NCI-H1417 (cell line): ENCODE measurements around the gene PCNX1.

Experiments
- DNase-seq, 3 experiments: peaks; one replicate each; lab custom pipeline; 2025; lab: John Stamatoyannopoulos, UW

PCNX1 gene

DNA sequence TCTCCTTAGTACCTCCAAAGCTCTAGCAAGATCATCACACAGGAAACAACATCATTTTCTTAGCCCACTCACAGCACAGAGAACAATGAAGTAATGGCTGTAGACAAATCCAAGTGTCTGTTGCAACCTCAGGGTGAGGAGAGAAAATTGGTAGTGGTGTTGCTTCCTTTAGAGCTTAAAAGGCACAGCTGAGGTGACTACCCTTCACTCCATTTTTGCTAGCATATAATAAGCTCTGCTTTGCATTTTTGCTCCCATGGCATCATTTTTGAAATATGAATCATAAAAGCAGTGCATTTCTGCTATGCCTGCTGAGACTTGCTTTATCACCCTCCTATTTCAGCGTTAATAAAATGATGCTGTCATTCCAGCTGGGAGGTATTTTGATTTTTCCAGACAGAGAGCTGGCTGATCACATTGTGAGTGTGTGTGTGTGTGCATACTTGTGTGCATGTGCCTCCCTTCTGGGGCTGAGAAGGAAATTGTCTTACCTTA lies 18.5 kb upstream of the PCNX1 start:
- no peak for DNase-seq

DNA sequence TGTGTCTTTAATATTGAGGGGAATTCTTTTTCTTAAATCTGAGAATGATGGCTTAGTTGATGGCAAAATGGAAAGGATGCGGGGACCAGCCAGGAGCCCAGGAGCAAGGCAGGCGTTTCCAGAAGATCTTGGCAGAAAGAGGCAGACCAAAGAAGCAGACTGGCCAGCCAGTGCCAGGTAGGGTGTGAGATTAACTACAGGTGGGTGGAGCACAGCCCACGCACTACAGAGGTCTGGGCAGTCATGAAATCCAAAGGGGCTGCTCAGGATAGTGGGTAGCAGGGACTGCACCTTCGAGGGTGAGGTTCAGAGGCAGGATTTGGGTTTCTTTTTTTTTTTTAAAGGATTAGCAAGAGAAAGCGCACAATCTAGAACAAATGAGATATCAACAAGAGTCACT lies 17.7 kb upstream of the PCNX1 start:
- DNase-seq = no peak

DNA sequence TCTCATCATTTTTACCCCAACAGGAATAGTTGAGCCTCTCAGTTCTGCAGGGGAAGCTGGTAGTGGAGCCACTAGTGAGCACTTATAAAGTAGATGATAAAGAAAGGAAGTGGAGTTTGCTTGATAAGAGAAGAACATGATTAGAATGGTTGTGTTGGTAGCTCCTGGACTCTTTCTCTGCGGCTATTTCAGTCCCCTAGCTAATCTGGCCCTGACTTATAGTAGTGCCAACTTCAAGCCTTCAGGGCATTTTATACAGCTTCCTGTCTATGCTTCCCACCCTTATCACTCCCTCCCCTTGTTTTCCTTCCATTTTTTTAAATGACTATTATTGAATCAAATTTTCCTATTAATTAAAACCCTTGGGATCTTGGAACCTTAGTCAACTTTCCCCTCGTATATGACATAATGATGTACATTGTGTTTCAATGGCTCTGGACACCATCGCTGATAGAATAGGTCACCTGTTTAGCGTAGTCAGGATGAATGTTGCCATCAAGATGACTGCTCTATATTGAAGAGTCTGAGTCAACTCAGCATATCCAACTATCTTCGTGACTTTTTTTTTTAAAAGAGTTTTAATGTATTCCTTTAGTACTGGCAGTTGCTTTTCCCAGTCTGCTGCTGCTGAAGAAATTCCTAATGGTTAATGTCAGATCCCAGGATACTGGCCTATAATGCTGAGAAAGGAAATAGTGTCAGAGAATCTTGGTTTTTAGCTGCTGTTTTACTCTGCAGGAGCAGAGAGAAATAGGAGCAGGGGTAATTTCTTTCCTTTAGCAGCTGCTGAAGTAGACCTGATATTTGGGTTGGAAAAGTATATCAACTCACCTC lies 16.2 kb upstream of the PCNX1 start:
- DNase-seq = no peak

DNA sequence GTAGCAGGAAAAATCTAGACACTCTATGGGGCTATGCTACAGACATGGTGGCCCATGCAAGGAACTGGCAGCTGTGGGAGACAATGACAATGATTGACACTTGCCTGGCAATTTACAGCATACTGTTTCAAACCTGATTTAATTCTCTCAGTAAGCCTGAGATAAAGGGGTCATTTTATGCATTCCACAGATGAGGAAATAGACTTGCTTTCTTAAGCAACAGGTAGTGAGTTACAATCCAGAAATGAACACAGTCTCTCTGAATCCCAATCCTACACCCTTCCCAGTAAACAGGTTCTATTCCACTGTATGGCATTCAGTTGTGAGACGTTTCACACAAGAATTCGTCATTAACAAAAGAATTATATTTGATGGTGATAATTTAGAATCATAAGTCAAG lies 15.5 kb upstream of the PCNX1 start:
- no peak for DNase-seq

DNA sequence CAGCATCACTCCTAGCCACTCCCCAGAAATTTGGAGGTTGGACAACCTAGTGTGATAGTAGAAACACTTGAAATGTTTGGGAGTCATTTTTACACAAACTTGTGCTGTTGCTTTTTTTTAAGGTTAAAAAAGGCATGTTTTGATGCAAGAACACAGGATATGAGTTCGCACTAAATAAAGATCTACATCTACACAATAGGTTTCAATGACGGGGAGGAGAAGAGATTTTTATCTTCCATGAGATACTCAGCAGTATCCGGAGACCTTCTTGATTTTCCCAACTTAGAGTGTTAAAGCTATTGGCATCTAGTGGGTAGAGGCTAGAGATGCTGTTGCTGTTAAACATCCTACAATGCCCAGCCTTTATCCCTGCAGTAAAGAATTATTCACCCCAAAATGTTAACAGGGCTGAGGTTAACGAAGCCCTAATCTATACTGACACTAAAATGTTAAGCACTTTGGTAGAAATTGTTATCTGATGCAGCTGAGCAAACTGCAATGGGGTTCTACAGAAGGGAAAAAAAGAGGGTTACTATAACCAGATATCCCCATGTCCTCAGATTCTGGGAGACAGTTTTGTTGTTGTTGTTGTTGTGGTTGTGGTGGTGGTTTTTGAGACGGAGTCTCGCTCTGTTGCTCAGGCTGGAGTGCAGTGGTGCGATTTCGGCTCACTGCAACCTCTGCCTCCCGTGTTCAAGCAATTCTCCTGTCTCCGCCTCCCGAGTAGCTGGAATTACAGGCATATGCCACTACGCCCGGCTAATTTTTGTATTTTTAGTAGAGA lies 14.0 kb upstream of the PCNX1 start:
- no peak for DNase-seq

DNA sequence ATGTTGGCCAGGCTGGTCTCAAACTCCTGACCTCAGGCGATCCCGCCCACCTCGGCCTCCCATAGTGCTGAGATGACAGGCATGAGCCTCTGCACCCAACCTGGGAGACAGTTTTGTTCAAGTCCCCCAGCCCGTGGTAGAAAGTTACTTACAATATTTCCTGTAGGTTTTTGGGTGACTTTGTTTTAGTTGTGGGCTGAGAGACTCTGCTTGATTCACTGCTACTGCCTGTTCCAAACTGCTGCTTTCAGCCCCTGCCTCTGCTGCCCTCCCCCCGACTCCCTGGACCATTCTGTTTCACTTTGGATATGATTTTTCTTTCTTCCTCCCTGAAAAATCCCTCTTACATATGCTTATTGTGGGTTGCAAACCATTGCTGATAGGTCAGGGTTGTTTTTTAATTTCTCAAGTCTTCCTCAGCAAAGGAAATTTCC lies 13.4 kb upstream of the PCNX1 start:
- DNase-seq = no peak

DNA sequence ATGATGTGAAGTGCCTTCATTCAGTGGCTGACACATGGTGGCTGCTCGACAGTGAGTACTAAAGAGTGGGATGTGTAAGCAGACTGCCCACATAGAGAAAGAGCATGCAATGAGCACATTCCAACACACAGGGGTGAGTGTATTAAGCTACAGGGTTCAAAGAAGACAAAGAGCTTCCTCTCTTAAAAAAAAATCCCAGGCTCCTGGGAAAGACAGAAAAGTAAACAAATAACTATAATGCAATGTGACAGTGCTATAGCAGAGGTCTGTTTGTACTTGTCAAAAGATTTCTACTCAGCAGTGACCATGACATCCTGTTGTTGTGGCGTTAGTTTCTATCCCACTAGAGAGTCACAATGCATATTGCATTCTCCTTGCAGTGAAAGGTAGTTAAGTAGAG lies 12.4 kb upstream of the PCNX1 start:
- DNase-seq = no peak

DNA sequence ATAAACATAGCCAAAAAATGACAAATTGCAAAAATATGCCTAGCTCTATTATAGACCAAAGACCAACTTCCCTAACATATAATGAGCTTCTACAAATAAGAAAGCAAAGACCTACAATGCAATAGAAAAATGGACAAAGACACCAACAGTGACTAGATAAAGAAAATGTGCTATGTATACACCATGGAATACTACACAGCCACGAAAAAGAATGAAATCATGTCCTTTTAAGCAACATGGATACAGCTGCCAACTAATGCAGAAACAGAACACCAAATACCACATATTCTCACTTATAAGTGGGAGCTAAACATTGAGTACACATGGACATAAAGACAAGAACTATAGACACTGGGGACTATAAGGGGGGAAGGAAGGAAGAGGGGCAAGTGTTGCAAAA lies 10.9 kb upstream of the PCNX1 start:
- DNase-seq = no peak

DNA sequence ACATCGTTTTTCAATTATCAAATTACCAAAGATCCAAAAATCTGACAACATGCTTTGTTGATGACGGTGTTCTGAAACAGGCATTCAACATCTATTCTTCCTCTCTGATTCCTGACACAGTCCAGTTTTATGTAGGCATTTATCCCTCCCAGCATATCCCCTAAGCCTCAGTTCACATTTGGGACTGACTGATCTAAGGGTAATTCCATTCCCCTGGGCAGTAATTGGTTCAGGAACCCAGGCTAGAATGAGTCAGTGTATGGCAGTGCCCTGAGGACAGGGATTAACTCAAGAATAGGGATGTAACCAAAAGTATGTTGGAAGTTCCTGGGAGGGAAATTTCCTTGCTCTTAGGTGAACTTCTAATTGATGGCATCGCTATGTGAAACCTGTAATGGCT lies 10.3 kb upstream of the PCNX1 start:
- DNase-seq = no peak

DNA sequence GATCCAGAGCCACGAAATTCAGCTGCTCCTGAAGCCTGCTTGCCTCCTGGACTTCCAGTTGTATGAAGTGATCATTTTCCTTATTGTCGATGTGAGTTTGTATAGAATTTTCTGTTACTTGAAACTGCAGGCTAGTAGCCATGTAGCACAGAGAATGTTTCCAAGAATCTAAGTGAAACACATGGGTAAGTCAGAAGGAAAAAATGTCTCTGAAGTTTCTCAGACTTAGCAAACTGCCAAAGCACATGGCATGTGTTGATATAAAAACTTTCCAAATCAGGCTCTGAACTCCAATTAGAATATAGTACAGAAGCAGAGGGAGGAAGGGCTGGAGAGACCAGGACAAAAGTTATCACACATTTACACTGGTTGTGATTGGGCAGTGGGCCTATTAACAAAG lies 9.8 kb upstream of the PCNX1 start:
- no peak for DNase-seq

DNA sequence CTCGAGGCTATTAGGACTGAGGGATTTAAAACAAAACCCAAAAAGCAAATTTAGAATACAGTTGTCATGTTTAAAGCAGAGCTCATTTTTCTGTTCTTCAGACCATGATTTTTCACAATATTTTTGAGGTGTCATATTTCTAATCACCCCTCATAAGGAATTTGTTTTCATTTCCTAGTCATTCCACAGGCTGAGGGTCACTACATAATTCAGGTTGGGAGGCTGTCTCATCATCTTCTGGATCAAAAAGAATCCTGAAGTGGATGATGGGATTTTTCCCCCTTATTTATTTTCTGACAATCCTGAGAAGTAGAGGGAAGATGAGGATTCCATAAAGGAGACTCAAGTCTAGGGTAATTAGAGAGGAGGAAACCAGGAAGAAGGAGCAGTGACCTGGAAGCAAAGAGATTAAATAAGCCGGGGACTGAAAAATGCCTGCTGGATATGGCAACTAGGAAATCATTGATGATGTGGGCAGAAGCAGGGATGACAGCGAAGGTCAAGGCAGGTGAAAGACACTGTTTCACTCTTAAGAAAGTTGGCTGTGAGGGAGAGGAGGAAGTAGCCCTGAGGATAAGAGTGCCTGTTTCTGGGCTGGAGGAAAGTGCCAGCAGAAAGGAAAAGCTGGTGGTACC lies 9.0 kb upstream of the PCNX1 start:
- no peak for DNase-seq

DNA sequence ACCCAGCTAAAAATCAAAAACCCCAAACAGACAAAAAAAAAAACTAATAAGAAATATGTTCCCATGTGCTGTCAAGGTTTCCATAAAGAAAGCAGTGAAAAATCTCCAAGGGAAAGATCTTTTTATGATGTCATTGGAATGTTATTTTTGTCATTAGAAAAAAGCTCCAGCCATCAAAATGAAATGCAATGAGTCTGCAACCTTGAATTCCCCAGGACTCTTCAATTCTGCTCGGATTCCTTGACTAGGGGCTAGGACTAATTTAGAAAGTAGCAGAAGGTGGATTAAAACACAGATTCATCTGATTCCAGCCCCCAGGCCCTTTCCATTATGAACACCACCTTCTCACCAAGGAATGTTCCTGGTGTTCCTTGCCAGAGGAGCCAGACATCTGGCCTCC lies 6.0 kb upstream of the PCNX1 start:
- DNase-seq = no peak

DNA sequence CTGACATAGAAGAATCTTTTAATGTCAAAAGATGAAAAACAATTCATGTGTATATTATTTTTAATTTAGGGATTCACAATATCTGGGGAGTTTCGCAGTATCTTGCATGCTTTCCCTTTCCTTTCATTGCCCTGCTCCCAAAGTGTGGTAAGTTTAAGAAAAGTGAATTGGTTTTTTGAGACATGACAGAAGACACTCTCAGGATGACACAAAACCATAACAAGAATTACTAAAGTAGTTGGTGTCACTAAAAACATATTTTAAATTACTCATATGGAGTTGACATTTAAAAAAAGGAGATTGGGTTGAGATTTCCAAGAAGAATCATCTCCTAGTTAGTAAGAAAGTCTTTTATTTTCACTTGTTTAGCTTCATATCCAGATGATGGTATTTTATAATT lies 5.1 kb upstream of the PCNX1 start:
- DNase-seq = no peak

DNA sequence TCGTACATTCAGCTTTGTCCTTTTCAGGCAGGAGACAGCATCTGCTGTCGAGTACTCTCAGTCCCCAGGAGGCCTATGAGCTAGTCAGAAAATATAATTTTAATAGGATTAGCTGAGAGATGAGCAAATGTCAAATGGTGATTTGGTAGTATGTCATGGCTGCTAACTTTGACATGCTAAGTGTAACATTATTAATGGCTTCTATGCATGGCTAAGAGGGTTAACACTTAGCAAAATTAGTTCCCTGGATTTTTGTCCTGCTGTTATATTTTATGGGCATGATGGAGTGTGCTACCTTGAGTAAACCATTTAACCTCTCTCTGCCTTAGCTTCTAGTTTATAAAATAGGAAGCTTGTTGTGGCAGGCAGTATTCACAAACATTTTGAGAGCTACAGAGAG lies 2.9 kb upstream of the PCNX1 start:
- DNase-seq = peak in 2 of 3 experiments; percentile 49 to 89

DNA sequence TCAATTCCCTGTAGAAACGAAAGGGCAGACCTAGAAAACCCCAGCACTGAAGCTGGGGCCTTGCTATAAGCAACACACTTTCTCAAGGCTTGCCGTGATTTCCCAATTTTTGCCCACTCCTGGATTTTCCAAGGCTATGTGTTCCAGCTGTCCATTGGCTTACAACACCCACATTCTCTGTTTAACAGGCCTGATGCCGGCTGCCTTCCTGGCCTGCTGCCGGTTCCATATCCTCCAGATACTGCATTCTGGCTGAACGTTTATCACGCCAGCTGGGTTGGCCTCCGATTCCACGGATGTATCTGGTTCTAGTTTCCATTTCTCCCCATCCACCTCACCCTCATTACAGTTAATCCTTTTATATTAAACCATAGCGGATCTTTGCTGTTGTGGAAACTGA lies 2.0 kb upstream of the PCNX1 start:
- no peak for DNase-seq

DNA sequence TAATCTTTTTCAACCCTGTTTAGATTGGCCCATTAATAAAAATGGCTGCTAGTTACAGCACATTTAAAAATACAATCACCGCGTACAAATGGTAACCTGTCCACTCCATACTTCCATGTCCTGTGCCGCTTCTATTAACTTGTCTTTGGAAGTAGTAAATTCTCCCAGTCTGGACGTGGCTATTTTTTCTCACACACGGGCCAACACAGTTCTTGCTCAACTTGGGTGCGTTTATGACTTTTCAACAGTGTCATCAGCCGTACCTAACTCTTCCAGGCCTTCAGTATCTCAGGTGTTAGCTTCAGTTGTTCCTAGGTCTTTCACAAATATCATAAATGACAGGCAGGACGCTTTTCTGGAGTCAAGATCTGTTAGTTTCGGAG lies 475 bp upstream of the PCNX1 start:
- DNase-seq = no peak

DNA sequence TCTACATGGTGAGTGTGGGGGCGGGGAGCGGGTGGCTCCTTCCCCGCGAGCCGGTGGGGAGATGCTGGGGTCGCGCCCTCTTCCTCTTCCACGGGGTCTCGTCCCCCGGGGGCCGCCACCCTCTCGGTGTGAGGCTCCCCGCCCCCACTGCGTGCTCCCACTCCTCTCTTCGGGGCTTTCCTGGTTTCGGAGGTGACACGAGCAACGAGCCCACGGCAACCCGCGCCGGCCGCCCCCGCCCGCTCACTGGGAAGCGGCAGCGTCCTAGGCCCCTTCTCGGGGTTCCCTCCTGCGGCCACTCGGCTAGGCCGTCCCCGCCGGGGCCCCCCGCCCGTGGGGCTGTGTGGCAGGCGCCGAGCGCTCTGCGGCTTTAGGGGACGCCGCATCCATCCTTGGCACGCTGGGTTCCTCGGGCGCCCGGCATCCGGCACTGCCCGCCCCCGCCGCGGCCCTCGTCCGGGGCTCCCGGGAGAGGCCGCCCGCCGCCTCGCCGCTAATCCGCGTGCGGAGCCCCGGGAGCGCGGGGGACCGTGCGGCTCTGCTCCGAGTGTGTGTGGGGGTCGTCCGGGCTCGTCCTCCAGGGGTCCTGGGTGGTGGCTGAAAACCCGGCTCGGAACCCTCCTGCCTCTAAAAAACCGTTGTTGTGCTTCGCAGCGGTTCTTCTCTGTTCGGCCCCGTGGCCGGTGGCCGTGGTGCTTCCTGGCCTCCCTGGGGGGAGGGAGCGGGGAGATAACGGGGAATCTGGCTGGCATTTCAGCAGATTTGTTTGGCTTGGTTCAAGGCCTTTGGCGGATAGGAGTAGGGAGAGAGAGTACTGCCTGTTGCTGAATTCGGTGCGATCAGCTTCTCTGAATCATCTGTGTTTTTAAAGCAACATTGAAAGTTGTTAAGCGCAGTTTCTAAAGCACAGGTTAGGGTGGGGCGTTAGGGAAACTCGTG lies 1.0 kb downstream of the PCNX1 start:
- DNase-seq = peak; percentile 36 to 88 (median 77)

DNA sequence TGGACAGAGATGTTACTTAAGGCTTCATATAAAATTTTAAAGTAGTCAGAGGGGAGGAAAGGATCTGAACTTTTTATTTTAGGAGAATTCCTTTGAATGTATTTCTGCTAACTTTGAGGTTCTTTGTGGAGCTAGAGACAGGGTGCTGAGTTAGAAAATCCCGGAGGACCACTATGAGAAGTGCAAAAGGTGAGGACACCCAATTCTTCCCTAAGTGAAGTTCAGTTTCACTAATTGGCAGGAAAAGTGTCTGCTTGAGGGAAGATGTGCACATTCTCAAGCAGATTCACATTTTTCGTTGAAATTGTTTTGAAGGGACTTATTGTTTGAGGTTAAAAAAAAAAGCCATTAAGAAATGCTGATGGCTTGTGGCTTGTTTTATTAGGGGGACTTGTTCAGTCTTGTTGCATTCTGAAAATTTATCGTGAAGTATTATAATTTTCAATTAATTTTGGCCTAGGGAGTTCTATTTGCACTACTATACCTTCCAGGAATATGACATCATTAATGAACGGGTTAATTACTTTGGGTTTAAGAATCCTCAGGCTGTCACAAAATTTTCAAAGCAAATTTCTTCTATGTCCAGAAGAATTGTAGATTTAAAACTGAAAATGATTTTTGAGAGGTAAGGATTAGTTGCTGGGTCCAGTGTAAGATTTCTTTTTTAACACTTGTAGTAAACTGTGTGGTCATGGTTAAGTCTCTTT lies 1.8 kb downstream of the PCNX1 start:
- DNase-seq = no peak

DNA sequence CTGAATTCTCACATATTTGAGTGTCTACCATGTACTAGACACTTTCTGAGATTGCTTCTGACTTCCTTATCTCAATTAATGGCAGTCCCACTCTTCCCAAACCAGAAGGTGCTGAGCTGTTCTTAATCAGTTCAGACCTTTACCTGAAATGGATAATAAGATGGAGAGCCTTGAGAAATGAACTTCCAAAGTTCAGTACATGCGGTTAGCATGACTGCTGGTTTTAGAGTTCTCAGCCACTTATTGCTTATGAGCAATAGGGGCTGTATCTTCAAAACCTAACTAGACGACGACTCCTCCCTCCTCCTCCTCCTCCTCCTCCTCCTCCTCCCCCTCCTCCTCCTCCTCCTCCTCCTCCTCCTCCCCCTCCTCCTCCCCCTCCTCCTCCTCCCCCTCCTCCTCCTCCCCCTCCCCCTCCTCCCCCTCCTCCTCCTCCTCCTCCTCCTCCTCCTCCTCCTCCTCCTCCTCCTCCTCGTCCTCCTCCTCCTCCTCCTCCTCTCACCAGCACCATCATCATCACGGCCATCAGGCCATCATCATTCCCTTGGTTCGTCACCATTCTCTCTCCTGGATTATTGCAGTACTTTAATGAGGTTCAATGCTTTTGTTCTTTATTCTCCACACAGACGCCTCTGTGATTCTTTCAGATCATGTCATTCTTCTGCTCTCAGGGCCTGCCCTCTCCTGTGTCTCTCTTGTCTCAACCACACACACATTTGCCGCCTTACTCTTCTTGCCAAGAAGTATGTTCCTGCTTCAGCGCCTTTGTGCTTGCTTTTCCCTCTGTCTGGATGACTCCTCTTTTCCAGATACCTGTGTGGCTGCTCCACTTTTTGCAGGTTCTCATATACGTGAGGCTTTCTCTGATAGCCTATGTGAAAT lies 2.7 kb downstream of the PCNX1 start:
- DNase-seq = peak in 1 of 3 experiments; percentile 20

DNA sequence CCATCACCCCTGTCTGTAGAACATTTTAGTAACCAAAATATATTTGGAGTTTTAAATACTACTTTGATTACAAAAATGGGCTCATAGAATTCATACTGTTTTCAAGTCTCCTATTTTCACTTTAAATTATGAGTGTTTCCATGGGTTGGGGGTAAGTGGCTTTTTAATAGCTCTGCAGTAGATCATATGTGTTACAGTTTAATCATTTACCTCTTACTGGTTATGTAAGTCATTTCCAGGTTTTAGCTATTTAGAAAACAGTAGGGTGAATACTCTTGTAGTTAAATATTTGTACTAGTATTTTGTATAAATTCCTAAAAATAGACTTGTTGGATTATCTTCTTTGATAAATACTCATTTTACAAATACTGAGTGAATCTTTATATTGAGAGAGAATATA lies 8.2 kb downstream of the PCNX1 start:
- no peak for DNase-seq
